ENCODE results near the gene RPS3. TPM values are rescaled to one million over a fixed set of nuclear protein-coding genes. Genes with fewer than 3 reads are reported as not detected.
"Not testable (repeated sequence)": the region's sequence is repeated elsewhere in the genome, so short reads cannot be mapped to it uniquely, and the experiment has no call there.

The RPS3 gene
- total RNA-seq, 3 donors from 2014 or later (not counting 1 experiment from before 2014, with no cell fraction given), result 2,027 to 2,376 (median 2,290) TPM

GRCh38 chr11:75373201-75373600 lies 26.1 kb upstream of the RPS3 start:
- Histone ChIP-seq H3K36me3 (ENCODE audit: control insufficient read depth, insufficient read depth, low read length) (no peaks in the 10 kb centered on the region), H3K27me3 (ENCODE audit: control insufficient read depth, insufficient read depth, low read length) (no peaks in the 10 kb centered on the region), H3K9me3 (ENCODE audit: control insufficient read depth, insufficient read depth, low read length) (peaks cover 9% of the 10 kb centered on the region), H3K4me1 (ENCODE audit: control insufficient read depth, insufficient read depth, low read length) (peaks cover 23% of the 10 kb centered on the region), H3K4me3 (ENCODE audit: low read length) (no peak overlapping the region), H3K27ac (ENCODE audit: low read length) (no peak overlapping the region)
- Mint-ChIP-seq H3K27ac (no peak overlapping the region), H3K9me3 (no peaks in the 10 kb centered on the region), H3K27me3 (ENCODE audit: low read depth in 2 of 2) (no peaks in the 10 kb centered on the region), H3K4me3 (no peak overlapping the region), H3K36me3 (no peaks in the 10 kb centered on the region), H3K4me1 (peaks cover 16 to 31% of the 10 kb centered on the region in 2 donors)
- WGBS (ENCODE audit: insufficient coverage), result 88% methylated on average over 8 of the region's 8 CpGs
- TF ChIP-seq, protein P1, sequence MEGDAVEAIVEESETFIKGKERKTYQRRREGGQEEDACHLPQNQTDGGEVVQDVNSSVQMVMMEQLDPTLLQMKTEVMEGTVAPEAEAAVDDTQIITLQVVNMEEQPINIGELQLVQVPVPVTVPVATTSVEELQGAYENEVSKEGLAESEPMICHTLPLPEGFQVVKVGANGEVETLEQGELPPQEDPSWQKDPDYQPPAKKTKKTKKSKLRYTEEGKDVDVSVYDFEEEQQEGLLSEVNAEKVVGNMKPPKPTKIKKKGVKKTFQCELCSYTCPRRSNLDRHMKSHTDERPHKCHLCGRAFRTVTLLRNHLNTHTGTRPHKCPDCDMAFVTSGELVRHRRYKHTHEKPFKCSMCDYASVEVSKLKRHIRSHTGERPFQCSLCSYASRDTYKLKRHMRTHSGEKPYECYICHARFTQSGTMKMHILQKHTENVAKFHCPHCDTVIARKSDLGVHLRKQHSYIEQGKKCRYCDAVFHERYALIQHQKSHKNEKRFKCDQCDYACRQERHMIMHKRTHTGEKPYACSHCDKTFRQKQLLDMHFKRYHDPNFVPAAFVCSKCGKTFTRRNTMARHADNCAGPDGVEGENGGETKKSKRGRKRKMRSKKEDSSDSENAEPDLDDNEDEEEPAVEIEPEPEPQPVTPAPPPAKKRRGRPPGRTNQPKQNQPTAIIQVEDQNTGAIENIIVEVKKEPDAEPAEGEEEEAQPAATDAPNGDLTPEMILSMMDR (IDR thresholded peaks at IDR 0.05), result no peak
- ATAC-seq, result no peak
- intact Hi-C loops (cut with micrococcal nuclease), result no loop called here
- DNase-seq, result no peak

DNA sequence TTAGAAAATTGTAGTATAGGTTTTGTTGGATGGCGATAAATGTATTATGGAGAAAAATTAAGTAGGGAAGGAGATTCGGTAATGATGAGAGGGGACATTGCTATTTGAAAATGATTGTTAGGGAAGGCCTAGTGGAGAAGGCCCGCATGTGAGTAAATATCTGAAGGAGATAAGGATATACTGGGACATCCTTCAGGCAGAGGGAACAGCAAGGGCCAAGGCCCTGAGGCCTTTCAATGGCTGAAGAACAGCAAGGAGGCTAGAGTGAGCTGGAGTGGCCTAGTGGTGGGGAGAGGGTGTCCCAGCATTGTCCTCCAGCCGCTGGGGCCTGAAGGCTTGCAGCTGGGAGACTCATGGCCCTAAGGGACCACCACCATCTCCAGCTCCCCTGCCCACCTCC lies 24.7 kb upstream of the RPS3 start:
- peaks cover 11% of the 10 kb centered on the region for H3K4me1 ChIP-seq (ENCODE audit: control insufficient read depth, insufficient read depth, low read length)
- no peak for ATAC-seq
- H3K4me1 Mint-ChIP-seq, result peaks cover 11 to 22% of the 10 kb centered on the region in 2 donors
- TF ChIP-seq, protein P1 (IDR thresholded peaks at IDR 0.05), result no peak
- H3K27ac Mint-ChIP-seq, result no peak overlapping the region
- no peak overlapping the region for H3K4me3 ChIP-seq (ENCODE audit: low read length)
- DNase-seq, result no peak
- no peaks in the 10 kb centered on the region for H3K27me3 ChIP-seq (ENCODE audit: control insufficient read depth, insufficient read depth, low read length)
- no peaks in the 10 kb centered on the region for H3K27me3 Mint-ChIP-seq (ENCODE audit: low read depth in 2 of 2)
- no peaks in the 10 kb centered on the region for H3K36me3 Mint-ChIP-seq
- 92% methylated on average over 4 of the region's 4 CpGs for WGBS (ENCODE audit: insufficient coverage)
- no peak overlapping the region for H3K4me3 Mint-ChIP-seq
- no peak overlapping the region for H3K27ac ChIP-seq (ENCODE audit: low read length)
- H3K36me3 ChIP-seq (ENCODE audit: control insufficient read depth, insufficient read depth, low read length), result no peaks in the 10 kb centered on the region
- intact Hi-C loops (cut with micrococcal nuclease), result no loop called here
- no peaks in the 10 kb centered on the region for H3K9me3 Mint-ChIP-seq
- H3K9me3 ChIP-seq (ENCODE audit: control insufficient read depth, insufficient read depth, low read length), result no peaks in the 10 kb centered on the region

GRCh38 chr11:75375626-75376025 lies 23.7 kb upstream of the RPS3 start:
- ATAC-seq, result no peak
- no peak for DNase-seq
- Histone ChIP-seq H3K9me3 (ENCODE audit: control insufficient read depth, insufficient read depth, low read length) (no peaks in the 10 kb centered on the region), H3K27me3 (ENCODE audit: control insufficient read depth, insufficient read depth, low read length) (no peaks in the 10 kb centered on the region), H3K4me1 (ENCODE audit: control insufficient read depth, insufficient read depth, low read length) (peaks cover 5% of the 10 kb centered on the region), H3K27ac (ENCODE audit: low read length) (no peak overlapping the region), H3K36me3 (ENCODE audit: control insufficient read depth, insufficient read depth, low read length) (no peaks in the 10 kb centered on the region), H3K4me3 (ENCODE audit: low read length) (no peak overlapping the region)
- no peaks in the 10 kb centered on the region for H3K9me3 Mint-ChIP-seq
- peaks cover 4 to 21% of the 10 kb centered on the region in 2 donors for H3K4me1 Mint-ChIP-seq
- H3K36me3 Mint-ChIP-seq, result no peaks in the 10 kb centered on the region
- 83% methylated on average over 8 of the region's 8 CpGs for WGBS (ENCODE audit: insufficient coverage)
- no peak overlapping the region for H3K27ac Mint-ChIP-seq
- TF ChIP-seq, protein P1 (IDR thresholded peaks at IDR 0.05), result no peak
- no peak overlapping the region for H3K4me3 Mint-ChIP-seq
- intact Hi-C loops (cut with micrococcal nuclease), result no loop called here
- no peaks in the 10 kb centered on the region for H3K27me3 Mint-ChIP-seq (ENCODE audit: low read depth in 2 of 2)

DNA sequence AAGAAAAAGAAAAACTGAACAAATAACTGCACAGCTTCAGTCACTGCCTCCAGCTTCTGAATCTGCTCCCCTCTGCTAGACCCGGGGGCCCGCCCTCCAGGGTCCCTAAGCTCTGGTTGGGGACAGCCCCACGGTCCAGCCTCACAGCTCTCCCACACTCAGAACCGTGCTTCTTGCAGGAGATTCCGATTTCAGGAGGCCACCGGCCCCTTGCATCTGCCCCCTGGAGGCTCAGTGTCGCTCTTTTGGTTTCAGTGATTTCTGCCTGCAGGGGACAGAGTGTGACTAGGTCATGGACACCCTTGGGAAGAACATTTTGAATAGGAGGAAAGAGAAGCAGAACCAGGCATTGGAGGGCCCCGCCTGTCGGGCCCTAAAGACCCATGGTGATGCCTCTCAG lies 23.1 kb upstream of the RPS3 start:
- intact Hi-C loops (cut with micrococcal nuclease), result no loop called here
- H3K4me1 ChIP-seq (ENCODE audit: control insufficient read depth, insufficient read depth, low read length), result peaks cover 11% of the 10 kb centered on the region
- TF ChIP-seq, protein P1 (IDR thresholded peaks at IDR 0.05), result no peak
- Mint-ChIP-seq H3K9me3 (no peaks in the 10 kb centered on the region), H3K27ac (no peak overlapping the region), H3K27me3 (ENCODE audit: low read depth in 2 of 2) (no peaks in the 10 kb centered on the region), H3K4me3 (no peak overlapping the region), H3K36me3 (no peaks in the 10 kb centered on the region), H3K4me1 (peaks cover 4 to 26% of the 10 kb centered on the region in 2 donors)
- H3K36me3 ChIP-seq (ENCODE audit: control insufficient read depth, insufficient read depth, low read length), result no peaks in the 10 kb centered on the region
- no peak overlapping the region for H3K27ac ChIP-seq (ENCODE audit: low read length)
- 92% methylated on average over 9 of the region's 9 CpGs for WGBS (ENCODE audit: insufficient coverage)
- no peaks in the 10 kb centered on the region for H3K9me3 ChIP-seq (ENCODE audit: control insufficient read depth, insufficient read depth, low read length)
- ATAC-seq (no peak), DNase-seq (no peak)
- no peak overlapping the region for H3K4me3 ChIP-seq (ENCODE audit: low read length)
- H3K27me3 ChIP-seq (ENCODE audit: control insufficient read depth, insufficient read depth, low read length), result no peaks in the 10 kb centered on the region

GRCh38 chr11:75378776-75379175 lies 20.5 kb upstream of the RPS3 start:
- peaks cover 24% of the 10 kb centered on the region for H3K4me1 ChIP-seq (ENCODE audit: control insufficient read depth, insufficient read depth, low read length)
- H3K9me3 Mint-ChIP-seq; ATAC-seq; intact Hi-C loops (cut with micrococcal nuclease); H3K4me3 ChIP-seq (ENCODE audit: low read length); H3K27me3 Mint-ChIP-seq (ENCODE audit: low read depth in 2 of 2); H3K27me3 ChIP-seq (ENCODE audit: control insufficient read depth, insufficient read depth, low read length); H3K4me3 Mint-ChIP-seq; H3K27ac Mint-ChIP-seq; H3K27ac ChIP-seq (ENCODE audit: low read length); DNase-seq; H3K9me3 ChIP-seq (ENCODE audit: control insufficient read depth, insufficient read depth, low read length); H3K36me3 ChIP-seq (ENCODE audit: control insufficient read depth, insufficient read depth, low read length); H3K36me3 Mint-ChIP-seq: not testable (repeated sequence)
- 94% methylated on average over 17 of the region's 17 CpGs for WGBS (ENCODE audit: insufficient coverage)
- peaks cover 8 to 19% of the 10 kb centered on the region in 2 donors for H3K4me1 Mint-ChIP-seq

Measured in natural killer cell (primary cell).